Hematopoietic multipotent progenitor cell treated with erythropoietin and hydrocortisone succinate and interleukin-3 and kit ligand, for 6 days (in vitro differentiated cells): Measurements from ENCODE around the gene CD59.

Experiments used
- DNase-seq: peaks from one replicate; pipeline ENCODE4 v3.0.0-alpha.2; 2015

The CD59 gene, protein sequence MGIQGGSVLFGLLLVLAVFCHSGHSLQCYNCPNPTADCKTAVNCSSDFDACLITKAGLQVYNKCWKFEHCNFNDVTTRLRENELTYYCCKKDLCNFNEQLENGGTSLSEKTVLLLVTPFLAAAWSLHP

DNA sequence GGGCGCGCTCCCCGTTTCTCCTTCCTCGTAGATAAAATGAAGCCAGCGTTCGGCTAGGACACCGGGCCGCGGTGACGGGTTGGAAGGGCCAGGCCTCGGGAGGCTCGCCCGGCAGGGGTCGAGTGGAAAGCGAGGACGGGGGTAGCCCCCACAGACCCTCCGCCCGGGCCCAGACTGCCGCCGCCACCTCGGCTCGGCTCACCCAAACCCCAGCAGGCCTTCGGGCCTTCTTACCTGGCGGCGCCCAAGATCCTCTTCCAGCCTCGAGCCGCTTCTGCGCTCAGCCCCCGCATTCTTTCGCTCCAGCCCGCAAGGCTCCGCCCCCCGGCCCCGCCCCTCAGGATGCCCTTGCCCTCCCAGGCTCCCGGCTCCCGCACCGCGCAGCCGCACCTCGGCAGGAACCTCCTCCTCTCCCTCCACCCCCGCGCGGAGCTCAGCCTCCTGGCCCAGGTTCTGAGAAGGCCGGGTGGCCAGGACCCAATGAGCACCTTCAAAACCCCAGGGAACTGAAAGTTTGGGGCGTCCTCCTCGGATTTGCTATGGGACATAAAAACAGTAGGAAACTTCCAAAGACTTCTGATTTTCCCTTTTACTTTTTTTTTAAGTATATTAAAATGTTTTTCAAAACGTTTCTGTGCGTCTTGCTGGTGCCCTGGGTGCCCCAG is at the start of gene CD59:
Gene CD59, minus strand, starts transcription at position 276 of the 665 bp plus-strand sequence. CDS start 13,978 bp downstream, outside the sequence.
- peak; percentile 94 for DNase-seq

DNA sequence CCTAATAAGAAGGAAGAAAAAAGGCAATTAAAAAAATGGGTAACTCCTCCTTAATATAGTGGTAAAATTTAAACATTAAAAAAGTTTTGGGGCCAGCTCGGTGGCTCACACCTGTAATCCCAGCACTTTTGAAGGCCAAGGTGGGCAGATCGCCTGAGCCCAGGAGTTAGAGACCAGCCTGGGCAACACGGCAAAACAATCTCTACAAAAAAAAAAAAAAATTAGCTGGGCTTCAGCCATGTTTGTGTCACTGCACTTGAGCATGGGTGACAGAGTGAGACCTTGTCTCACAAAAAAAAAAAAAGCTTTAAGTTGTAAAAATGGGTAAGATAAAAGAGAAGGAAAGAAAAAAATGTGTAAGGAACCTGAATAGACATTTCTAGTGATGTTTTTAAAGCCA is 49.4 kb upstream of the CD59 start:
- DNase-seq: no peak

DNA sequence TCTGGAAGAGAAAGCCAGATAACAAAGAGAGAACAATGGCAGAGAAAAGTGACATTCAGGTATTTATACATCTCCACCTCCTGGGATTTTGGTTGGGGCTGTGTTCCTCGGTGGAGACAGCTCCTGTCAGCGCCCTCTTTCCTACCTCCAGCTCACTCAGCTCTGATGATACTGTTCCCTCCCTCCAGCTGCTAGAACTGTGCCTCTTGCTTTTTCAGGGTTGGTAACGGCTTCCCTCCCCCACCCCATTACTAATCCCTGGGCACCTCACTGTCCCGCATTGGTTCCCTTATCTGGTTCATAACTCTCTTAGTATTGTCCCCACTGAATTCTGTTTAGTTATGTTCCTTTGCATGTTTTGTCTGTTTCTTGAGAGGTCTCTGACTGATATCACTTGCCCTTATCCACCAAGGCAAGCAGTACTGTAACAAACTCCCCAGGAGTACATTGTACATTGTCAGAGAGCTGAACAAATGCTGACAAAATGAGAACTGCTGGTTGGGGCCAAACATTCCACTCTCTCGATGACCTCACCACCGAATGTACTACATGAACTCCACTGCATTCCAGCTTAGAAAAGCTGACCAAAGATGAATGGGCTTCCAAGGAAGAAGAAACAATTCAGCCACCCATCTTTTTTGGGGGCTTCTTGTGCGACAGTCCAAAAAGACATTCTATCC is 43.8 kb upstream of the CD59 start:
- no peak for DNase-seq

DNA sequence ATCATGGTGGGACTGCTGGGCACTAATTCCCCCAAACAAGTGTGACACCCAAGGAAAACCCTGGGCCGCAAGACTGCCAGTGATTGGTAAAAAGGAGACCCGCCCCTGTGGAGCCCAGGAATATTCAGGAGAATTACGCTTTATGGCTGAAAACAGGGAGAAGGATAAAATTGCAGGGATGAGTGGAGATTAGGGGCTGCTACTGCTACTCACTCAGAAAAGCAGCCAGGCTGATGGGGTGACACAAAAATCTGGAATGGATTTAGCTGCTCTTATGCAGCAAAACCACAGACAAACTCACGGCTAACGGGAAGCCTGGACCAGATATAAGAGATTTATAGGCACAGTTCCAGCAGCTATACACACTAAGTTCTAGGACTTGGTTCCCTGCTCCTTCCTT is 42.5 kb upstream of the CD59 start:
- peak; percentile 50 for DNase-seq

DNA sequence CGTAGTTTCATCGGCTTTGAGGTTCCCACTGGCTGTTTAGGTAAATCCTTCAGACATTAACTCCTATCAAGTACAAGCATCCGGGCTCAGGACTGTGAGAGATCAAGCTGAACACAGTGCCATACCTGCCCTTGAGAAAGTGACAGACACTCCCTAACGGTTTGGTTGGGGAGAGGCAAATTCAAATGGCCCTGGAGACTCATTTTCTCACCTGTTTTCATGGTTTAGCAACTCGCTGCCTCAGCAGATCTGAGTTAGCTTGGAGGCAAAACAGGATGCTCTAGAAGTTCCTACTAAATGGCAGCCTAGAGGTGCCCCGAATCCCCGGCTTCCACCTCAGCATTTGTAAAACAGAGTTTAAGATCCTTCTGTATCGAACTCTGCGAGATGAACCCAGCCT is 41.7 kb upstream of the CD59 start:
- no peak for DNase-seq

DNA sequence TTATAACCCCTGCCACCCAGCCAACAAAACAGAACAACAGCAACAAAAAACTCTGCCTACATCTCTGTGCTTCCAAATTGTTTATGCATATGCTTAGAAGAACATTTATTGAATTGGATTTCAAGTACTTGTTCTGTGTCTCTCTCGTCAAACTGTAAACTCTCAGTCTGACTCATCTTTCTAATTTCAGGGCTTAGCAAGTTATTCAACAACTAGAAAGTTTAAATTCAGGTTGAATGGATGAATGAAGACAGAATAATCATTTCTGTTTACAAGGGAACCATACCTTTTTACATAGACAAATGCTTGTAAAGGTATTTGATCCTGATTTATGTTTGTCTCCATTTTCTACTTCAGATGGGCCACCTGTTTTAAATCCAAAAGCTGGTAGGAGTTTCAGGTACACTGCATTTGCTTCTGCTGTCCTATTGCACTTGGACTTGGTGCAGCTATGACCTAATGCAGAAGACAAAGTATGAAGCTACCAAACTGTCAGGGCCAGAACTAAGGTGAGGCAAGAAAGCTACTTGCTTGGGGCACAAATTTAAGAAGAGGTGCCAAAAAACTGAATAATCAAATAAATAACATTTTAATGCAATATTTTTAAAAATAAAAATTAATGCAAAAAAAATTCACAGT is 39.7 kb upstream of the CD59 start:
- no peak for DNase-seq

DNA sequence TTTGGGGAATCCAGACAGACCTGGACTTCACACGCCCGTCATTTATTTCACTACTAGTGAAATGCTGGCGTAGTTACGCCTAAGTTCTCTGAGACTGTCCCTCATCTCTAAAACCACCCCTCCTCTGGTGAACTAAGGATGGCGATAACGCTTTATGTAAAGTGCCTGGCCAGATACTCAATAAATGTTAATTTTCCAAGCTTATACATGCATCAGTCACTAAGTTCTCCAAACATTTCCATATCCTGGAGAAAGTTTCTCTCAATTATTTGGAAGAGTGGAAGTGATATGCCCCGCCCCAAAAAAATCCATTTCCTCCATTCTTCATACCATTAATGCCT is 39.2 kb upstream of the CD59 start:
- DNase-seq: no peak

DNA sequence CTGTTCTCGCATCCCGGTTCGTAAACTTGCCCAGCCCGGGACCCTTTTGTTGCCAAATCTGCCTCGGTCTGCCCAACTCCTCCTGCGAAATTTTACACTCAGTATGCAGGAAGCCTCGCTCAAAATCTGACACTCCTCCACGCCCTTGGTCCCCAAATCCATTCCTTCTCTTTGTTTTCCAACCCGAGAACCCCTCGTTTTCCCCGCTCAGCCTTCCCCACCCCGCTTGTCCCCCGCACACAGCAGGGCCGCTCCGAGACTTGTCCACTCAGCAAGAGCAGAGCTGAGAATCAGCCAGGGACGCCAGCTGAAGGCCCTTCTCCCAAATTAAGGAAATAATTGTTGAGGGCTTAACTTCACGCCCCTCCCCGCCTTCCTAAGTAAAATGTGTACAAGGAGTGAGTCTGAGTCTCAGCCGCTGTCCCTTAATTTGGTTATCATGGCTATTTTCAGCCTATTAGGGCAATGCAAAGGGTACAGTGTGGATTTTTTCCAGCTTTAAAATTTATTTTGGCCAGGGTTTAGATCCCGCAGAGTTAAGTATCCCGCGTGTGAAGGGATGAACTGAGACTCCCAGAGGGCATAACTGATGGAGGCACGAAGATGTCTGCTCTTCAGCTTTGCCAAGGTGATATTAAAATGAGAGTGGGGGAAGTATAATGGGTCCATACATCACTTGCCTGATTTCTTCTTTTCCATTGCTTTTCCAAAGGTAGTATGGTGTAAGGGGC is 38.7 kb upstream of the CD59 start:
- no peak for DNase-seq

DNA sequence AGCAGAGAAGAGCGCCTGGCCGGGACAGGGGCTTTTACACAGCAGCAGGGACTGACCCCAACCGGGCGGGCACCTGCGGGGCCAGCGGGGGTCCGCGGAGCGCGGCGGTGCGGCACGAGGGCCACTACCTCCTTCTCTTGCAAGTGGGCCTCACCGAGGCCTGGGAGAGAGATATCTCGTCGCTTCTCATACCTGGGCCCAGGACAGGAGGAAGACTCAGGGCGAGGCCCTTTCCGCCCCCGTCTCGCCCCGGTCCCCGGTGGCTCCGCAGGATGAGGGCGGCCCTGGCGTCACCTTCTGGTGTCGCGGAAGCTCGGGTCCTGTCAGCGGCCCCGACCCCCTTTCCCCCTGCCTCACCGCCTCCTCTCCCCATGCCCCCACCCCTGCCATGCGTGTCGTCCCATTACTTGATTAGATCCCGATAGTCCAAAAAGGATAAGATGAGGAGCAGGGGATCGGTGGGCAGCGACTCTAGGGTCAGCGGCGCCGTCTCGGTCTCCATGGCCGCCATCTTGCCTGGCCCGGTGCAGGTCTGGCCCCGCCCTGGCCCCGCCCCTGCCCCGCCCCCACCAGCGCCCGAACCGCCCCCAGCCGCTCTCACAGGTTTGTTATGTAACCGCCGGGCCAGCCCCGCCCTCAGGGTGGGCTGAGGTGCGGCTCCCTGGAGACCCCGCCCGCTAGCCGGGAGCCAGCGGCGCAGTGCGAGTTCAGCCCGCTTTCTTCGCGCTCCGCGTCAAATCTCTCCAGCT is 37.9 kb upstream of the CD59 start, which contains the start of gene FBXO3:
Gene FBXO3, minus strand, starts transcription at position 534 of the 749 bp plus-strand sequence. Its CDS starts 23 bp downstream, at position 511.
- peak; percentile 91 for DNase-seq

DNA sequence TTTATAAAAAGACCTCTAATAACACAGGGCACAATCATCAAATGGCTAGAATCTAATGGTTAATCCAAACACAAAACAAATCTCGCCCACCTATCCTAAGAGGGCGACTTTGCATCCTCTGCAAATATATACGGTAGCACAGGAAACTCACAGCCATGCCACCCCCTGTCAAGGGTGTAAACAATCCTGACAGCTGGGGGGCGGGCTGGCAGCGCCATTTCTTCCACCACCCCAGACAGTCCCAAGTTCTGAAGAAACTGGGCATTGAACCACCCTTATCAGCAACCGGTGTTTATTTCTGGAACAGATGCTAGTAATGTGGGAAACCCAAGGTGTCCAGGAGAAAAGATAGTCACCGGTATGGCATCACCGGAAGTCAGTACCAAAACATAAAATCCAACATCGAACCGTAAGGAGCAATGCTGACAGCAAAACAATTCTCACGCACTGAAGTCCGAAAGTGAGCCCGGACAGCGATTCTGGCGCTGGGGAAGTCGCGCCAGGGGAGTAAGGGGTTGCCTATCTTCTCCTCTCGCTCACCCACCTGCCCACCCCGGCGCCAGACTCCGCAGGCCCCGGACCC is 37.3 kb upstream of the CD59 start:
- peak; percentile 48 for DNase-seq

DNA sequence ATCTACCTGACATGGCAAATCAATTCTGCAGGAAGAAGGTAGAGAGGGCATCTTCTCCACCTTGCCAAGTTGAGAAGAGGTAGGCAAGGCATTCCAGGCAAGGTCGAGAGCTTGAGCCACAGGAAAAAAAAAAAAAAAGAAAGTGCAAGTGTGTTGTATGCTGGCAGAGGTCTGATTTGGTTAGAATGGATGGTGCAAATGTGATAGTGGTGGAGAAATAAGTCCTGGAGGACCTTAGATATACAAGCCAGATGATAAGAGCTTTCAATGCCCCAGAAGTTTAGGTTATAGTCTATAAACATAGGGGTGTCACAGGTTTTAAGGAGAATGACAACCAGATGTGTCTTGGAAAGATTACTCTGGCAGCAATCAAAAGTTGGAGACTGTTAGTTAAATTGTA is 36.6 kb upstream of the CD59 start:
- DNase-seq: peak; percentile 68

DNA sequence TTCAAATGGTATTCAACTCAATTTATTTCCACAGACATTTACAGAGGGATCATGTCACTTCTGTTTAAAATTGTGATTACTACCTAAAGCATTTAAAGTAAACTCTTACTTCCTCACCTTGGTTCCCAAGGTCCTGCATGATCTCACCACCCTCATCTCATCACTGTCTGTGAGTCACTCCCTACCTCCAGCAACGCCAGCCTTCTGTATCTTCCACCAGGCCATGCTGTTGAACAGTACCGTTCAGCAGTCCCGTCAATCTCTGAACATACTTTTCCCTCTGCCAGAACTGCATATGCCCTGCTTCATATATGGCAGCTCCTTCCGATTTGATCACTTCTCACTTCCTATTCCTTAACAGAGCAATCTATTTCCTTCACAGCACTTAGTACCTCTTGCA is 36.1 kb upstream of the CD59 start:
- no peak for DNase-seq

DNA sequence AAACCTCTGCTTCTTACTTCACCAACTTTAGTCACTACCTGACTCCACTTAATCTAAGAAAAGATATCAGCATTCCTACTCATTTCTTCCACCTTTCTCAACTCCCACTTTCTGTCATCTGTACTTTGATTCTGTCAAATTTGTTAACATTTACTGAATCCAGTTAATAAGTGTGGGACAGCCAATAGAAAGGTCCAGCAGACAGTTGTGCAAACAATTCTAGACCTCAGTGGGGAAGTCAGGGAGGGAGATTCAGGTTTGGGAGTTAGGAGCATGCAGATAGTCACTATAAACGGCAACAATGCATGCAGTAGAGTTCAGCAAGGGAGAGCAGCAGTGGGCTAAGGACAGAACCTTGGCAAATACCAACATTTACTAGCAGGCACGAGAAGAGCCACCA is 34.0 kb upstream of the CD59 start:
- no peak for DNase-seq

DNA sequence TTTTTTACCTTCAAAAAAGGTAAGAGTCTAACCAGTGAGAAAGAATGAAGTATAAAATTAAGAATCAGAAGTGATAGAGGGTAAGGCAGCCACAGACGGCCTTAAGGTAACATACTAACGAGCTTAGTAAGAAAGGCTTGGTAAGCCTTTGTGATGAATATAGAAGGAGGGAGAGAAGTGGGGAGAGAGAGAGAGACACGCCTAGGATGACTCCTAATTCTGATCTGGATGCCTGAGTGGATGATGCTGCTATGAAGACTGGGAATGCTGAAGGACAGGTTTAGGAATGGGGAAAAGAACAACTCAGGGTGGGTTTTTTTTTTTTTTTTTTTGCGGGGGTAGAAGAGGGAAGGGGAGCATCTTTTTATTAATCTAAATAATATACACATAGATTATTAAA is 33.3 kb upstream of the CD59 start:
- no peak for DNase-seq

DNA sequence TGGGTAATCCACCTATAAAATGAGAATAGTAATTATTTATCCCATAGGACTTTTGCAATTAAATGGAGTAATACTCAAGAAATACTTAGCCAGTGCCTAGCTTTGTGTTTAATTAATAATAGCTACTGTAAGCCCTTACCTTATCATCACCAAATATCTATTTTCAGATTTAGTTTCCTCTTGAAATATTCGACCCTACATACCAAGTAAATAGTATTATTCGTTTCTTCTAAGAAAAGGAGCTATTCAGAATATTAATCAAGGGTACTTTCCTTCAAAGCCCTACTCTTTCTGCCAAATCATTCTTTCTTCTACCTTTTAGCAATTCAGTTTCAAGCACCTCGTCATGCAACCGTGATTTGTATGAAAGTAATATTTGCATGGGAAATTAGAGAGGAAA is 31.4 kb upstream of the CD59 start:
- no peak for DNase-seq

DNA sequence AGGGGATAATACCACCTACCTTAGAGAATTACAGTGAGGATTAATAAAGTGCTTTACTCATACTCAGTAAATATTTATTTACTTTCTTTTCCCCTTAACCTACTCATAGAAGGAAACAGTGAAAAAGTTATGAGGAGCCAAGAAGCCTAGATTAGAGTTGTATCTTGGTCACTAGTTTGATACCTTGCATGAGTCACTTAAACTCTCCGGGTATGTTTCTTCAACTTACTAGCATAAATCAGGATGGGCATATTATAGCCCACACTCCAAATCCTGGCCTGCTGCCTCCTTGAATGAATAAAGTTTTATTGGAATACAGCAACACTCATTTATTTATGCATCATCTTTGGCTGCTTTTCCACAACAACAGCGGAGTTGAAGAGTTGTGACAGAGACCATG is 29.9 kb upstream of the CD59 start:
- no peak for DNase-seq

DNA sequence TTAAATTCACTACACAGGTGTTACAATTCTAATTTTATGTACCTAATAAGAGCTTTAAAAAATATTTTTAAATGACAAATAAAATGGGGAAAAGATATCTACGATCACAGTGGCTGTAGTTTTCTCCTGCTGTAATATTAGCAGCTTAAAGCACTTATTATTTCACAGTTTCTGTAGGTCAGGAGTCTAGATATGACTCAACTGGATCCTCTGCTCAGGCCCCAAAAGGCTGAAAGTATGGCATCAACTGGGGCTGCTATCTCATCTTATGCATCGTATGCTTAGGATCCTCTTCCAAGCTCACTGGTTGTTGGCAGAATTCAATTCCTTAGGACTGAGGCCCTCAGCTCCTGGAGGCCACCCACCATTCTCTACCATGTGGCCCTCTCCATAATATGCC is 25.2 kb upstream of the CD59 start:
- no peak for DNase-seq

DNA sequence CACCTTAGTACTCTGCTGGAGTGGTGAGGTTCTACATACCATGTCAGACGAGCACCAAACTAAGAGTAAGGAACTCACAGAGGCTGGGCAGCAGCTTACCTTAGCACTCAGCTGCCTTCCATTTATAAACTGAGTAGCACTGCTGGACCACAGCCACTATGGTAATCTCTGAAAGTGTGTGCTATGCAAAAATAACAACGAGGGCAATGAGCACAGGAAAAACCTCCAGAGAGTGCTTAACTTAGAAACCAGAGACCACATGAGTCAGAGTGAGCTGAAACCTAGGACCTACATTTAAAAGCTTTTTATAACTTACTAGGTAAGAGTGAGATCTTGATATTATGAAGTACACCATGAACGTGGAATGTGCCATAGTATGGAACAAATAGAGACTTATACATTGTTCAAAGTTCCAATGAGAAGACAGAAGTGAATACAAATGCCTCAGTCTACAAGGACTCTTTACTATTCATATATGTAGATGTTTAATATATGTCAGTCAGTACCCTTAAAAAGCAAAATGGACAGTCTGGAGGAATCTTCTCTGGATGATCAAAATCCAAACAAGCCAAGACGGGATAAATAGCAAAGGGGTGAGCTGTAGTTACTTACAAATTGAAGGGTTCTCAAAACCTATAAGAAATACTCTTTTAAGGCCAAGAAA is 17.2 kb upstream of the CD59 start:
- DNase-seq: no peak

DNA sequence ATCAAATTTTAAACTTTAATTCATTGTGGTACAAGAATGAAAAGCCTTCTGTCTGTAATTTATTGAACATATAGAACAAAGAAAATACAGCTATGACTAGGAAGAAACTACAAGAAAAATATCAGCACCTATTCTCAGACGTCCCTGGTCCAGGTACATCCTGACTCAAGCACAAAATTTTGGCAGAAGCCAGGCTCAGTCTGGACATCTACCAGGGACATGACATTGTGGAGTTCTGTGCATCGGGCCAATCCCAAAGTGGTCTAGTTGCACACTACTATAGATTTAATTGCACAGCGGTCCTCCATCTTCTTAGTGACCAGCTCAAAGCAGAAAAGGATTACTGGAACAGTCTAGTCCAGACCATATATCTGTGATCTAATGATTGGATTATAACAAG is 15.7 kb upstream of the CD59 start:
- no peak for DNase-seq

DNA sequence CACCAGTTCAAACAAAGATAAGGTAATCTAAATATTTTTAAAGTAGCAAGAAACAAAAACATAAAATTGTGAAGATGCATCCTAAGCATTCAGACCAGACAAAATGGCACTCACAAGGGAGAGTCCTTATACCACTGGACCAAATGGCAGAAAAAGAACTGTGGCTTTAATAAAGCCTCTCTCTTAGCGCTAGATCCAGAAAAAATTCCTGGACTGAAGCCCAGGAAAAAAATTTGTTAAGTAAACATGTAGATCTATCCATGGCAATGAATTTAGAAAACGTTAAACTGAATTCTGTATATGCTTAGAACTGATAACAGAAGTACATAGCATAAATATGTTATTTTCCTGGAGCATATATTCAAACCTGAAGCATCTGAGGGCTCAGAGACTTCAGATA is 11.8 kb upstream of the CD59 start:
- no peak for DNase-seq

DNA sequence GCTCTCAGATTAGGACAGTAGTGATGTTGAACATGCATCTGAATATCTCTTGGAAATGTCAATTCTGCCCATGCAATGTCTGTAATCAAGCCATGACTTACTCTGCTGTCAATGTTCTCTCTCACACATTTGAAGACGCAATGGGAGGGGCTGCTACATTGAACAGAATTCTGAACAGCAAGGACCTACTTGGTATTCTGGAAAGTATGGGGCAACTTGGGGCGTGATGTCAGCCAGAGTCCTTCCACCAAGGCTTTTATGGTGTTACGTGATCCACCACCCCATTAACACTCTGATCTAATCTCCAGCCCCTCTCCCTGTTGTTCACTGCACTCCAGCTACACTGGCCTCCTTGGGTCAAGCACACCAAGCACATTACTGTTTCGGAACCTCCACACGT is 7.1 kb upstream of the CD59 start:
- DNase-seq: no peak
